ENCODE data around the gene PITHD1.

Gene PITHD1

DNA sequence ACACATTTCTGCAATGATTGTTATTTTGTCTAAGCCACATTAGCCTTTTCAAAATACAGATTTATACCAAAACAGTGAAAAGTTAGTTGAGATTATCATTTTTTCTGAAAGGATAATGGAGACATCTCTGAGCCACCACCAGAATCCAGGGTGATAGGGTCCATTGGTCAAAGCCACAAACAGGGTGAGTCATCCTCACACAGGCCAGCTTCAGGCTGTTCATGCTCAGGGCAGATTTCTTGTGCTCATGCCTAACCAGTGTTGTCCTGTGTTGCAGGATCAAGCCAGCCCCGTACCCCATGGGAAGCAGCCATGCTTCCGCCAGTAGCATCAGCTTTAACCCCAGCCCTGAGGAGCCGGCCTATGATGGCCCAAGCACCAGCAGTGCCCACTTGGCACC lies 21.5 kb upstream of the PITHD1 start:
- TF ChIP-seq, protein P1, sequence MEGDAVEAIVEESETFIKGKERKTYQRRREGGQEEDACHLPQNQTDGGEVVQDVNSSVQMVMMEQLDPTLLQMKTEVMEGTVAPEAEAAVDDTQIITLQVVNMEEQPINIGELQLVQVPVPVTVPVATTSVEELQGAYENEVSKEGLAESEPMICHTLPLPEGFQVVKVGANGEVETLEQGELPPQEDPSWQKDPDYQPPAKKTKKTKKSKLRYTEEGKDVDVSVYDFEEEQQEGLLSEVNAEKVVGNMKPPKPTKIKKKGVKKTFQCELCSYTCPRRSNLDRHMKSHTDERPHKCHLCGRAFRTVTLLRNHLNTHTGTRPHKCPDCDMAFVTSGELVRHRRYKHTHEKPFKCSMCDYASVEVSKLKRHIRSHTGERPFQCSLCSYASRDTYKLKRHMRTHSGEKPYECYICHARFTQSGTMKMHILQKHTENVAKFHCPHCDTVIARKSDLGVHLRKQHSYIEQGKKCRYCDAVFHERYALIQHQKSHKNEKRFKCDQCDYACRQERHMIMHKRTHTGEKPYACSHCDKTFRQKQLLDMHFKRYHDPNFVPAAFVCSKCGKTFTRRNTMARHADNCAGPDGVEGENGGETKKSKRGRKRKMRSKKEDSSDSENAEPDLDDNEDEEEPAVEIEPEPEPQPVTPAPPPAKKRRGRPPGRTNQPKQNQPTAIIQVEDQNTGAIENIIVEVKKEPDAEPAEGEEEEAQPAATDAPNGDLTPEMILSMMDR (IDR thresholded peaks at IDR 0.05; ENCODE audit: borderline replicate concordance, insufficient read depth, low read depth, low read length): no peak
- H3K4me3 ChIP-seq (ENCODE audit: low read depth, low read length): no peak overlapping the region

DNA sequence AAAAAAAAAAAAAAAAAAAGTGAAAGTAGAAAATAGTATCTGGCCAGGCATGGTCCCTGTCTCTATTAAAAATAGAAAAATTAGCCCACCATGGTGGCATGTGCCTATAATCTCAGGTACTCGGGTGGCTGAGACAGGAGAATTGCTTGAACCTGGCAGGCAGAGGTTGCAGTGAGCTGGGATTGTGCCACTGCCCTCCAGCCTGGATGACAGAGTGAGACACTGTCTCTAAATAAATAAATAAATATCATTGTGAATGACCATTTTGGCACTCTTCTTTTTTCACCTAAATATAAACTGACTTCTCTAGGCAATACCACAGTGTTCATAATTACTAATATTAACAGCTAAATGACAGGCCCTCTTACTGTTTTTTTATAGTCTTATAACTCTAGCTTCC lies 20.4 kb upstream of the PITHD1 start:
- TF ChIP-seq, protein P1 (IDR thresholded peaks at IDR 0.05; ENCODE audit: borderline replicate concordance, insufficient read depth, low read depth, low read length): no peak
- H3K4me3 ChIP-seq (ENCODE audit: low read depth, low read length): no peak overlapping the region

DNA sequence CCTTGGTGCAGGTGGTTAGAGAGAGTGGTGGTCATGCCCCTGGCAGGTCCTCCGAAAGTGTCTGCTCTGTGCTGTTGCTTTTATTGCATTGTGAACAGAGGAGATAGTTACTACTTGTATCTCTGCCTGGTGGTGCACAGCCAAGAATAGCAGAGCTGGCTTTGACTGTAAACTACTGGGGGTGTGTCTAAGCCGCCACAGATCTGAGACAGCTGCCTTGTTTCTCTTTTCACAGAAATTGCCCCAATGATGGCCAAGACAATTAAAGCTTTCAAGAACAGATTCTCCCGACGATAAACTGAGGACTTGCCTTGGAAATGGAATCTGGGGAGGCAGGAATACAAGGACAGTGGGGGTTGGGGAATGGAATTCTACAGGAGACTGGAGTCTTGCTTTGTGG lies 18.9 kb upstream of the PITHD1 start:
- no peak overlapping the region for H3K4me3 ChIP-seq (ENCODE audit: low read depth, low read length)
- TF ChIP-seq, protein P1 (IDR thresholded peaks at IDR 0.05; ENCODE audit: borderline replicate concordance, insufficient read depth, low read depth, low read length): no peak

DNA sequence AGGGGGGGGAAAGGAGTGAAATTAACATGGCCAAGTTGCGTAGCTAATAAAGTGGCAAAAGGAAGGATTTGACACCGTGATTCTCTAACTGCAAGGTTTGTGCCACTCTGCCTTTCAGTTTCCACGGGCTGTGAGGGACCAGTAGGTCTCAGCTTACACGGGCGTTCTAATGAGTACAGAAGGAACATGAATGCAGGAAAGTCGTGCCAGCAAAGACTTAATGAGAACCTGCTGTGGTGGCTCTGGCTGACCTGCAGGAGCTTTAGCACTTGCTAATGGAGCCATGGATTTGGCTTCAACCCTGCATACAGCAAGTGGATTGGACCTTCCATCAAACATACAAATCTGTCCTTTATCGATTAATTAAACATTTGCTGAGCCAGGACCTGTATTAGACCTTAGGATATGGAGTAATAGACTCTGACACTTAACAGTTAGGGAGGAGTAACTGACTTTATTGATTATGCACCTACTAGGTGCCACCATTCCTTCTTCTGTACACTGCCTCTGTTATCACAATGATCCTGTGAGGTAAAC lies 15.1 kb upstream of the PITHD1 start:
- TF ChIP-seq, protein P1 (IDR thresholded peaks at IDR 0.05; ENCODE audit: borderline replicate concordance, insufficient read depth, low read depth, low read length): no peak
- no peak overlapping the region for H3K4me3 ChIP-seq (ENCODE audit: low read depth, low read length)

DNA sequence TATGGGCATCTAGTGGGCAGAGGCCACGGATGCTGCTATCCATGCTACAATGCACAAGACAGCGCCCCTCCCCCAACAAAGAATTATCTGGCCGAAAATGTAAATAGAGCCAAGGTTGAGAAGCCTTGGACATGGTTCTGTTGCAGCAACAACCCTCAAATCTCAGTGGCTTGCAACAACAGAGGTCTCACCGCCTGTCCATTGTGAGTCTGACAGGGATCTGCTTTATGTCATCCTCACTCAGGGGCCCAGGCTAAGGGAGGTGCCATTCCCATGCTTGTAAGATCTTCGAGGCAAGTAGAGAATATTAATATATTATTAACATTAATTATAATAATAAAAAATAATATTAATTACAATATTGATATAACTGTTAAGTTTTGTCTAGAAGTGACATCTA lies 9.5 kb upstream of the PITHD1 start:
- H3K4me3 ChIP-seq (ENCODE audit: low read depth, low read length): no peak overlapping the region
- TF ChIP-seq, protein P1 (IDR thresholded peaks at IDR 0.05; ENCODE audit: borderline replicate concordance, insufficient read depth, low read depth, low read length): no peak

DNA sequence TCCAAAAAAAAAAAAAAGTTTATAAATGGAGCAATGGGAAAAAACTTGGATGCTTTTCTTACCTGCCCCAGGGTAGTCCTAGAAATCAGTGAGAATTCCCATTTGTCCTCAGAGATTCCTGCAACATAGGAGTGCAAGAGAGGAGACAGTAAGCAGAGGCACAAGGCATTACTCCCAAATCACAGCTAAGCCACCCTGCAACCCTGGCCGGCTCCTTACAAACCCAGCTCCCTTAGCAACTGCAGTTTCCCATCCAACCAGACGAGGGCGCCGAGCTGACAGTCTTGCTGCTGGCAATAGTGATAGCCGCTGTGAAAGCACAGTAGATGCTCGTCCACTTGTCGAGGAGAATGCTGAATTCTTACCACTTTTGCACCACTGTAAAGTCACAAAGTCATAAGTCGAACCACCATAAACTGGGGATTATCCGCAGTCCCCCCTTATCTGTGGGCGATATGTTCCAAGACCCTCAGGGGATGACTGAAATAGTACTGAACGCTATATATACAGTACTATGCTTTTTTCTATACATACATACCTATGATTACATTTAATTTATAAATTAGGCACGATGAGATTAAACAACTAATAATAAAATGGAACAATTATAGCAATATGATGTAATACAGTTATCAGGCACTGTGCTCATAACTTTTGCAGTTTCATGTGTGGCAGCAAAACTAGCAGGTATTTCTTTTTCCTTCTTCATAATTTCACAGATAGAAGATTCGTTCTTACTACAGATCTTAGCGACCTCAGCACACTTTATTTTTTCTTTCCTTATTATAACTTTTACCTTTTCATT lies 6.0 kb upstream of the PITHD1 start:
- TF ChIP-seq, protein P1 (IDR thresholded peaks at IDR 0.05; ENCODE audit: borderline replicate concordance, insufficient read depth, low read depth, low read length): peak; percentile 97
- no peak overlapping the region for H3K4me3 ChIP-seq (ENCODE audit: low read depth, low read length)

DNA sequence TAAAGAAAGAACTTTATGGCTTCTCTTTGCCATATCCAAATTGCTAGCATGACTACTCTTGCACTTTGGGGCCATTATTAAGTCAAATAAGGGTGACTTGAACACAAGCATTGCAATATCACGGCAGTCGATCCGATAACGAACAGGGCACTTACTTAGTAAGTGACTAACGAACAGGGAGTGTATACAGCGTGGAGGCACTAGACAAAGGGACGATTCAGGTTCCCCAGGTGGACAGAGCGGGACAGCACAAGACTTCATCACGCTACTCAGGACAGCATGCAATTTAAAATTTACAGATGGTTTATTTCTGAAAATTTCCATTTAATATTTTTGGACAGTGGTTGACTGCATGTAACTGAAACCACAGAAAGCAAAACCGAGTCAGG lies 5.4 kb upstream of the PITHD1 start:
- no peak overlapping the region for H3K4me3 ChIP-seq (ENCODE audit: low read depth, low read length)
- TF ChIP-seq, protein P1 (IDR thresholded peaks at IDR 0.05; ENCODE audit: borderline replicate concordance, insufficient read depth, low read depth, low read length): no peak
